DMS 273 (cell line): Measurements from ENCODE around the gene UBE2Q1.
"Not testable (repeated sequence)": the region's sequence is repeated elsewhere in the genome, so short reads cannot be mapped to it uniquely, and the experiment has no call there.

Experiments
- DNase-seq: peaks from one replicate; lab custom pipeline; 2025; ENCODE audit not compliant: unreplicated experiment; lab: John Stamatoyannopoulos, UW

Gene UBE2Q1

GRCh38 chr1:154551474-154551873, 7.0 kb downstream of the UBE2Q1 start:
- DNase-seq = no peak

- no peak for DNase-seq
These were observed 7.8 kb downstream of the UBE2Q1 start for GRCh38 chr1:154550657-154551056.

DNA sequence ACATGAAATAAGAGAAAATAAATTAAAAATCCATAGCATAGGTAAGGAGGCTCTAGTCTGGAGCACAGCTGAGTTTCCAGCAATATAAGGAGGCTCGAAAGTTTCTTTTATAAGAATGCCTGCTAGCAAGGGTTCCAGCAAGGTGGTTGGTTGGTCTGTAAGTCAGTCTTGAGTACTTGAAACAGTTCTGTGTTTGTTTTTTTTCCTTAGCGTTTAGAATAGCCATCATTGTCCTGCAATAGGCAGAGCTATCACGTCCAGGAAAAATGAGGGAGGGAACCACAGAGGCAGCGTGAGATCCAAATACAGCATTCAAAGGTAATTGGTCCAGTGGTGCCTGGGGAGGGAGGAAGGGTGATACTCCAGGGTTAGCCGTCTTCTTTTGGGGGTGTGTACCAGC, 8.4 kb downstream of the UBE2Q1 start:
- DNase-seq = no peak

DNA sequence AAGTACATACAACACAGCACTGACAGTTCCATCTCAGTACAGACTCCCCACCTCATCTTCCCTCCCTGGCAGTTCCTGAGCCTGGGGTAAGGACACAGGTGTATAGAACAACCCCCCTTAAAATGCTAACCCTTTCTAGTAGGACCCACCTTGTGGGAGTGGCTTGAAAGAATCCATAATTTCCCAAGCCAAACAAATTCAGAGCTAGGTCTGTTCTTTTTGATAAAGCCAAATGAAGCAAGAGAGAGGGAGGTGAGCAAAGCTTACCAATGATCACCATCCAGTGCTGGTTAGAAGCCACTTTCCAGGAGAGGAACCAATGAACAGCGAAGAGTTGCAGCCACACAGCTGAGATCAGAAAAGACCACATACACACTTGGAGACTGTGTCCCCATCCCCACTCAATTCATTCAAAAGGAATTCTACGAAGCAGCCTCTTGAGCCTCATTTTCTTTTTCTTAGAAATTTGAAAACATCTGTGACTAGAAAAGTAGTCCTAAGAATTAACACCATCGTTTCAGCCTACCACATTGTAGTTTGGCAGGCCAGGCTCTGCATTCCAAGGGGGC, 9.2 kb downstream of the UBE2Q1 start:
- no peak for DNase-seq

DNA sequence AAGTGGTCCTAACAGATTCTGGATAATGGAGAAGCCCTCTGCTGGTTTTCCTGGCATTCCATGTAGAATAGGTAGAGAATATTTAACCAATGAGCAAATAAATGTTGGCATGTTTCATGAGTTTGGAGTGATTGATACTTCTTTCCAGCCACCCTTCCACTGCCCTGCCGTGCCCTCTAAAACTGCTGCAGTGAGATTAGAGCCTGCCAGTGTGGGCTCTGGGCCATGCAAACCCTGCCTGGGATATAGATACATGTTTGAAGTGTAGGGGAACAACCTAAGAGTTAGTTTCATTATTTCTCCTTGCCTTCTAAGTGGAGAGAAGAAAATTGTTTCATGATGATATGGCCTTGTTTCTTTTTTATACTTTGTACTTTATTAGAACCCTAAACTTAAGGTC, 10.4 kb downstream of the UBE2Q1 start:
- no peak for DNase-seq

DNA sequence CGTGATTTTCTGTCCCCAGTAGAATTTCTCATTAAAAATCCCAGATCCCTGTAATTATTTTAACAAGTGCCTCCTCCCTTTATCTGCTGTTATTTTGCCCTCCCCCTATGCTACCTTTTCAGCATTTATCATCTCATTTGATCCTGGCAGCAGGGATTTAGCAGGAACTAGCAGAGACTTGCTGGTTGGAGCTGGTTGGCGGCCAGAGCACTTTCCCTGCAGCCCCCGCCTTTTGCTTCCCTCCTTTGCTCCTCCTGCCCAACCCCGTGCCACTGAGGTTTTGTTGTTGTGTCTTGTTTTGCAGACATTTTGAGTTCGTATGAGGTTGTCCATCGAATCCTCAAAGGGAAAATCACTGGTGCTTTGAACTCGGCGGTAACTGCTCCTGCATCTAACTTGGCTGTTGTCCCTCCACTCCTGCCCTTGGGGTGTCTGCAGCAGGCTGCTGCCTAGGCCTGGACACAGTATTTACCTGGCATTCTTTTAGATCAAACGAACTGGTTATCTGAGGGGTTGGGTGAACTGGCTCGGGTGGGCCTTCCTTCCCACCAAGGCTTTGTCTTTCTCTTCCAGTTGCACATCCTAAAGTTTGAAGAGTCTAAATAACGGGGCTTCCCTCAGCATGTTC, 11.2 kb downstream of the UBE2Q1 start:
- no peak for DNase-seq

- DNase-seq = peak; percentile 85
These were observed 12.0 kb downstream of the UBE2Q1 start for GRCh38 chr1:154546264-154547063.

- DNase-seq = no peak
These were observed 17.2 kb downstream of the UBE2Q1 start for GRCh38 chr1:154541231-154541630.

GRCh38 chr1:154539486-154540483, 18.7 kb downstream of the UBE2Q1 start:
- no peak for DNase-seq

DNA sequence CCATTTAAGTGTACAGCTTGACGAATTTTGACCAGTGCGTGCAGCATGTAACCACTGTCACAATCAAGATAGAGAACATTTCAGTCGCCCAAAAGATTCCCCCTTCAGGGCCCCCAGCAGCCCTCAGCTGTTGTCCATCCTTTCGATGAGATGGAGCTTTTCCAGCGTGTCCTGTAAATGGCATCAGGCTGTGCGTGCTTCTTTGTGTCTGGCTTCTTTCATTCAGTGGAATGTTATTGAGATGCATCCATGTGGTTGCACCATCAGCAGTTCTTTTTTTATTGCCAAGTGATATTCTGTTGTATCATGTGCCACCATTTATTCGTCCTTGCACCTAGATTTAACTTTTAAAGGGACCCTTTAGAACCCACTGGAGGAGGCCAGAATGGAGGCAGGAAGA, 21.9 kb downstream of the UBE2Q1 start:
- DNase-seq = no peak

- peak; percentile 72 for DNase-seq
These were observed 24.3 kb downstream of the UBE2Q1 start for GRCh38 chr1:154533952-154534844.

GRCh38 chr1:154531950-154532349, 26.5 kb downstream of the UBE2Q1 start:
- DNase-seq = not testable (repeated sequence)

DNA sequence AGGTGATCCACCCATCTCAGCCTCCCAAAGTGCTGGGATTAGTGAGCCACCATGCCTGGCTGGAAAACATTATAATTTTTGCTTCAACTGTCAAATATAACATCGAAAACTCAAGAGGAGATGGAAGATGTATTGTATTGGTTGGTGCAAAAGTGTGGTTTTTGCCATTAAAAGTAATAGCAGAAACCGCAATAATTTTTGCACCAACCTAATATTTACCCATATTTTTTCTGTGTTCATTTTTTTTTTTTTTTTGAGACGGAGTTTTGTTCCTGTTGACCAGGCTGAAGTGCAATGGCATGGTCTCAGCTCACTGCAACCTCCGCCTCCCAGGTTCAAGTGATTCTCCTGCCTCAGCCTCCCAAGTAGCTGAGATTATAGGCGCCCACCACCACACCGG, 29.2 kb downstream of the UBE2Q1 start:
- DNase-seq = no peak

DNA sequence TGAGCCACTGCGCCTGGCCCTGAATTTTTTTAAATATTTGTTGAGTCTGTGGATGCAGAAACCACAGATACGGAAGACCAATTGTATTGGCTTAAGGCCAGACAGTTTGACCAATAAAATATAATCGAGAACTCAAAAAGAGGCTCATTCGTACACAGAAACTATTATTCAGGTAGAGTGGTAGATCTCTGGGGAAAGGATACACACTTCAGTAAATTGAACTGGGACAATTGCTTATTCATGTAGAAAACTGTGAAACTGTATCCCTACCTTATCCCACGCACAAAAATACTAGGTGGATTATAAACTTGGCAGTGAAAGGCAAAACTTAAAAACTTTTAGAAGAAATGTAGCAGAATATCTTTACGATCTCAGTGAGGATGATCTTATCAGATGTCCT, 31.3 kb downstream of the UBE2Q1 start:
- DNase-seq = no peak

DNA sequence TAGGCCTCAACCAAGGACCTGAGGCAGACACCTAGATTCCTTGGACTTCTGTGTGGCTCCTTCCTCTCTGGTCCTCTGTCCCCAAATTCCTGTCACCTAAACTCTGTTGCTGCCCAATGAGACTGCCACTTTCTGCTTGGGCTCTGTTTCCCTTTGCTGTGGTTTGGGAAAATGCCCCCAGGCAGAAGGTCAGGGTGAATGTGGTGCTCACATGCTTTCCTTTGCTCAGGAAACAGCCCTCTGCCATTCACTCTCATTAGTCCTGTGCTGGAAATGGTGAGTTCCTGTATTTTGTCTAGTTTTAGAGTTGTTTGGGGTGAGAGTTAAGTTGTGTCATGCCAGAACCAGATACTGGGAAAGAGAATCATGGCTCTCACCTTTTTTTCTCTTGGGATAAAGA, 33.6 kb downstream of the UBE2Q1 start:
- DNase-seq = no peak

GRCh38 chr1:154521695-154522094, 36.8 kb downstream of the UBE2Q1 start:
- no peak for DNase-seq

DNA sequence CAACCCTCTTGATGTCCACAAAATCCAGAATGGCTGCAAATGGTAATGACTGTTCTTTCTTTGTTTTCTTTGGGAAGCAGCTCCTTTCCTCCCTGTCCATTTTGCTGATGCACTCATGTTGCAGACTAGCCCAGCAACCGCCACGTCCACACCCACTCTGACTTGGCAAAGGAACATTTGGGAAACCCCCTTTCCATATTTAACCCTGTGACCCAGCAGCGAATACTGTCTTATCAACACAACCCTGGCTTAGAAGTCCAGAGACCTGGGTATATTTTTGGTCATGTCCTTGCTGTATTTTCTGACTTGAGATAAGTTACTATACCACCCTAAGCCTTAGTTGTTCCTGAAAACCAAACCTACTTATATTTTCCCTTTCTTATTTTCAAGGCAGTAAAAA, 38.1 kb downstream of the UBE2Q1 start:
- no peak for DNase-seq

GRCh38 chr1:154519591-154519991, 38.9 kb downstream of the UBE2Q1 start:
- no peak for DNase-seq

DNA sequence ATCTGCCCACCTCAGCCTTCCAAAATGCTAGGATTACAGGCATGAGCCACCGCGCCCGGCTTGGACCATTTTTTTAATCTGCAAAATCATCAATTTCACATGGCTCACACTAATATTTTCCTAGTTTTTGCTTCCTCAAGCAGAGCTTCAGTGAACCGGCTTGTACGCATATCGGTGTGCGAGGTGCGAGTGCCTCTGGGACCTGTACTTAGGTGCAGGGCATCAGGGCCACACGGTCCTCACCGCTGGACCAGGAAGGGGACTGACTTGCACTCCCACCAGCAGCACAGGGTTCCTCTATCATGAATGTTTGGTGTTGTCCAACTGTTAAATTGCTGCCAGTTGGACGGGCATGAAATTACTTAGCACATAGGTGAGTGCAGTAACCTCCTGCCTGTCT, 40.8 kb downstream of the UBE2Q1 start:
- no peak for DNase-seq

GRCh38 chr1:154514066-154514553, 44.4 kb downstream of the UBE2Q1 start:
- DNase-seq = no peak
